ENCODE measurements around the gene RELT.

The RELT gene

DNA sequence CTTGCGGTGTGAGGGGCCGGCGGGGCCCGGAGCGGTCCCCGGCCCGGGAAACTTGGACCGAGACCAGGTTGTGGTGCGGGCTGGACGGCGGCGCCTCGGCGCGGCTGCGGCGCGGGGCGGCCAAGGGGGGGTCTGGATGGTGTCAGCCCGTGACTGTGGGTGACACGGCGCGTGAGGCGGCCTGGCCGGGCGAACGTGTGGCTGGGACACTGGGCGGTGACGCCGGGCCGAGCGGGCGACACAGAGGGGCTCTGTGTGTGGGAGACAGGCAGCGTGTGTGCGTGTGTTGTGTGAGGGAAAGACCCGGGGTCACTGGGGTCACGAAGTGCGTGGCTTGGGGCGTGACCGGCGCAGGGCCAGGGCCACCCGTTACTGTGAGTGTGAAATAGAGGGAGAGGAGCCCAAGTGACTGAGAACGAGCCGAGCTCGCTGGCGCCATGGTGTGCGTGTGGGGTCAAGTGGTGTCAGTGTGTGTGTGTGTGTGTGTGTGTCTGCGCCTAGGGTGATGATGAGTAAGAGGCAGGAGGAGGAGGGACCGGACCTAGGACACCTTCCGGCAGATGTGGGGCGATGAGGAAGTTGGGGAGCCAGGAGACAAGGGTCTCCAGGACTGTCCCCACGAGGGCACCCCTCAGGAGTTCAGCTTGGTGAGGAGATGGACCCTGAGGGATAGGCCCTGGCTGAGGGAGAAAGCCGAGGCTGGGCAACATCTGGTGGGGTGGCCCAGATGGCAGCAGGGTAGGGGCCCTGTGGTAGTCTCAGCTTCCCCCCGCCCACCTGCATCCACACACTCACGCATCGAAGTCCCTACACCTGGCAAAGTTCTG lies 817 bp downstream of the RELT start:
- DNase-seq = peak; percentile 34

DNA sequence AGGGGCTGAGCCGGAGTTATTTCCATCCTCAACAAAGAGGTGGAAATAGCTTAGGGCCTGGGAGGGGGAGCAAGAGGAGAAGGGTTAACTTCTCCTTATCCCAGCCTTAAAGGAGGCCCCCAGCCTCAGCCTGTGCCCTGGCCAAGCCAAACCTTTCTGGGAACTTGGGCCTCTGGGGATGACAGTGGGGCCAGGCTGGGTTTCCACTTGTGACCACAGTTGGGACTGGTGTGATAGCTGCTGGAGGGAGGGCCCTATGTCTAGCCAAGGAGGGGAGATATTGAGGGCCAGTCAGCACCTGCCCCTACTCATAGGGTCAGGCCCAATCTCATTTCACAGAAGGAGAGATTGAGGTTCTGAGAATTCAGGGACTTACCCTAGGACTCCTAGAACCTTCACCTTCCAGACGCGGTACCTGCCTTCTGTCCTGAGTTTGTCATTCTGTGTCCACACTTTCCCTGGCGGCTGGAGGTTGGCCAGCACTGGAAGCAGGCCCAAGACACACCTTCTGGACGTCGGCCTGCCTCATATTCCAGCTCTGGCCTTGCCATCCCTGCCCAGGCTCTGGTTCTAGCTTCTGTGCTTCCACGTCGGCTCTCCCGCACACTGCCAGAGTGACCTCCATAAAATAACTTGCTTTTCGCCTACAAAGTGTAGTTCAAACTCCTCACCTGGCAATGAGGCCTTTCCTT lies 3.1 kb downstream of the RELT start:
- no peak for DNase-seq

DNA sequence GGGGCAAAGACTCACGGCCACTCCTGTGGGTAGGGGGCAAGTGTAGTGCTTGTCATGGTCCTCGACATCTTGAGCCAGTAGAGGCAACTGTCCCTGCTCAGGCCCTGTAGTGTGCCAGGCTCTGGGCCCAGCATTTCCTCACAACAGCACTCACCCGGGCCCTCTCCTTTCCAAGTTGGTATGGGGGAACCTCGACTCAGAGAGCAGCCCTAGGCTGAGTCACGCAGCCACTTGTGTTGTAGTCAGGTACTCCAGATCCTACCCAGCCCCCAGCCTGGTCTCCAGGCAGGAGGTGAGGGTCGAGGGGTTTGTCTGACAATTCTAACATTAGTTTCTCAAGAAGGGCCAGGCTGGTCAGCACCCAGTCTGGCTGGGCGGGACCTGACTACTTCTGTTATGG lies 4.1 kb downstream of the RELT start:
- DNase-seq = no peak

- DNase-seq = no peak
These were observed 4.8 kb downstream of the RELT start for GRCh38 chr11:73380897-73381410.

DNA sequence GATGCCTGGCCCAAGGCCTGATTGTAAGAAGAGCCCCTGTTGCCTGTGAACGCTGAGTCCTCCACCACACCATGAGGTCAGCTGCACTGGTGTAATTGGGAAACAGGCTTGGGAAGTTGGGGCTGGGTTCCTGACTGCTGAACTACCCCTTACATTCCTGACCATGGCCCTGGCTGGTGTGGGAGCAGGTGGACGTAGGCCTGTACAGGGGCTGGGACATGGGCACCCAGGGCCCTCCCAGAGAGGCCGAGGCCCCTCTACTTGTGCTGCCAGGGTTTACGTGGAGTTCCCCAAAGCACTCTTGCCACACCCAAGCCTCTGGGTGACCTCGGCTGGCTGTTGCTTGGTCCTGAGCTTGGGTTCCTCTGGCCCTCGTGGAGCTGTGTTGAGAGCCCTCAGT lies 5.4 kb downstream of the RELT start:
- no peak for DNase-seq

- DNase-seq = no peak
These were observed 6.0 kb downstream of the RELT start for GRCh38 chr11:73382183-73382582.

DNA sequence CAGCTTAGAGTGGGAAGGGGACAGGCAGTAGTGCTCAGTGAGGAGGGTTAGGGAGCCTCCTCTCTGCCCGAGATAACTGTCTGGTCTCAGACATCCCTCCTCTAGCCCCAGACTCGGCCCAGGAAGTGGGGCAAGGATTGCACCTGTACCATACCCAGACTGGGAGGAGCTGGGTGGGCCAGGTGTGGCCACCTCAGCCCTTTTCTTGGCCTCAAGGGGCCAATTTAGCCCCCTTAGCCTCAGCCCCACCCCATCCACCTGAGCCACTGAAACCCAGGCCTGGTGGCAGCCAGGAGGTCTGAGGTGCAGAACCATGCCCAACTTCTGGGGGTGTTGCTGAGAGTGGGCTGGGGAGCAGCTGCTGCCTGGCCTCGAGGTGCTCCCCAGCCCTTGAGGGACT lies 6.5 kb downstream of the RELT start:
- DNase-seq = no peak

DNA sequence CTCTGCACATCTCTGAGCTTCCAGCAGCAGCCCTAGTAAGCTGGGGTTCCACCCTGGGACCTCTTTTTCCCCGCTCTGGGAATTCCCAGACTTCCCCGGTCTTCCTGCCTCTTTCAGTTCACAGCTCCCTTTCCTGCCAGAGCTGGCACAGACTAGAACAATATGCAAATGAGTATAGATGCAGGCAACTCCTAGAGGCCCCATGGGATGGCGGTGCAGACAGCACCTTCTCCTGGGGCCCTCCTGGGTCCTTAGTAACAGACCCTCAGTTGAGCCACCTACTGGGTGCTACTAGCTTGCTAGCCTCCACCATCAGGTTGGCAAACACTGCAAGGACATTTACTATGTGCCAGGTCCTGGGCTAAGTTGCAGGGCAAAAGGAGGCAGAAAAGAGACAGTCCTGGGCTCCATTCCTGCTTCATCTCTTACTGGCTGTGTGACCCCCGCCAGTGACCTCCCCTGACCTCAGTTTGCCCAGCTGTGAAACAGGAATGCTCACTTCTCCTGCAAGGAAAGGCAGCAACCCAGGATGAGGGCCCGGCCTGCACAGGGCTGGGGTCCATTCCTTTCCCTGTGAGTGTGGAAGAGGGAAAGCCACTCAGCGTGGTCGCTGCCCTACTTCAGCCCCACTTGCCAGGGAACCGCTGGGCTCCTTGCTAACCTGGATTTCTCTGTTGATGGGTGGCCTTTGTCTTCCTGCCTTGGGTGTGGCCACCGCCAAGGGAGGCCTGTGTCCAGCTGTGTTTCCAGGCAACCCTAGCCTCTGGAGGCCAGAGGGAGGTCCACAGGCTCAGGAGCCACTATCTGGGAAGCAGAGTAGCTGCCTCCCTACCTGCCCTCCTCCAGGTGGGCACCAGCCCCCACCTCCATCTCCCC lies 7.3 kb downstream of the RELT start:
- no peak for DNase-seq

GRCh38 chr11:73384125-73384441 lies 7.9 kb downstream of the RELT start:
- no peak for DNase-seq

DNA sequence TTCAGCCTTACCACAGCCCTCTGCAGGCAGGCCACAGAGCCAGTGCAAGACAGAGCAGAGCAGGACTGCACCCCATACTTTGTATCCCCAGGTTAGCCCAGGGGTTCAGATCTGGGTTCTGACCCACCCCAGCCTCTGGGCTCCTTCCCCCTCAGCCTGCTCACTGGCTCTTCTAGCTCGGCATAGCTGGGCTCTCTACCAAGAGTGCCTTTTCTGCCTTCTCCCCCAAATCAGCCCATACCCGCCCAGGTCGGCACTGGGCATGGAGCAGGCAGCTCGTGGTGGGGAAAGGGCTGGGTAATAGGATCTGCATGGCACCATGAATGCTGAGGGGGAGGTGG lies 8.3 kb downstream of the RELT start:
- DNase-seq = no peak

GRCh38 chr11:73384872-73385689 lies 8.9 kb downstream of the RELT start:
- DNase-seq = no peak

DNA sequence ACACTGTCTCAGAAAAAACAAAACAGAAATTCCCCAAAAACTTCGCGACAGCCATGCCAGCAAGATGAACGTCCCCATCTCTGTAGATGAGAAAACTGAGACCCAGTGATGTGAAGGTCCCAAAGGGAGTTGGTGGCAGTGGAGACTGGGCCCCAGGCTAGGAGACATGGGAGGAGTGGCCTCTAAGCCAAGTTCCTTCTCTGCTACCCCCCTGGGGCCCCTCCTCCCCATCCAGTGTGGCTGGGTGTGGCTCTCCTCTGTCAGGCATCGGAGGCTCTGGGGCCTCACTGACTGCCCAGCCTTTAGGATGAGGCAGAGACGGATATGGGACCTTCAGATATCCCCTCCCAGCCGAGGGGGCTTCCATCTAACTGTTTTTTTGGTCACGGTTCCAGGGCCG lies 9.8 kb downstream of the RELT start:
- DNase-seq = no peak

- DNase-seq = no peak
These were observed 10.3 kb downstream of the RELT start for GRCh38 chr11:73386546-73386945.

GRCh38 chr11:73387594-73388264 lies 11.5 kb downstream of the RELT start:
- DNase-seq = no peak

DNA sequence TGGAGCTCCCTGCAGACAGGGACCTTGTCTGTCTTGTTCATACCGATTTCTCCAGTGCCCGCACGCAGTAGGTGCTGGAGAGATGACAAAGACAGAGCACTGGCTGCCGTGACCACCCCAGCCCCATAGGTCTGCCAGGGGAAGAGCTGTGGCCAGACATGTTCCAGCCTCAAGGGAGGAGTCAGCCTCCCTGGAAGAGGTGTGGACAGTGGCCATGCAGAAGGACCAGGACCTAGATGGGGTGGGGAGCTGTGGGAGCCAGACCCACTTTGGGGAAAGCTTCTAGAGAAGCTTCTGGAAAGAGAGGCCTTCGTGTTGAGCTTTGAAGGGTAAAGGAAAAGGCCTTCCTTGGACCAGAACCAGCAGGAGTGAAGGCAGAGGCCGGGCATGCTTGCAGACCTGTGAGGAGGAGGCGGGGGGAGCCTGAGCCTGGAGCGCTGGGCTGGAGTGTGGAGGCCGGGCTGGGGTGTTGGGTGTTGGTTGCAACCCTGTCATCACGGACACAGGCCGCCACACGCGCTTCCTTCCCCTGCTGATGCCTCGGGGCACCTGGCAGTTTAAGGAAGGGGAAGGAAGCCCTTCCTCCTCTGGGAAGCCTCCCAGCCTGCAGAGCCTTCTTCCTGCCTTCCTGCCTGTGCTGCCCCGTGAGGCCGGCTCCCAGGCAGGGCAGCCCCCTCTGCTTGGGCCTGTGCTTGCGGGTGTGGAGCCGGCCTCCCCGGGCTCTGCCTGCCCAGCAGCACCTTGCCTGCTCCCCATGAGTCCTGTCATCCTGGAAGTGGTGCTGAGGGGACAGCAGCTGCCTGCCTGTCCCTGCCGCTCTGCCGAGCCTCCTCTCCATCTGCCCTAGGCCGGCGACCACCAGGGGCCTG lies 12.3 kb downstream of the RELT start:
- no peak for DNase-seq

DNA sequence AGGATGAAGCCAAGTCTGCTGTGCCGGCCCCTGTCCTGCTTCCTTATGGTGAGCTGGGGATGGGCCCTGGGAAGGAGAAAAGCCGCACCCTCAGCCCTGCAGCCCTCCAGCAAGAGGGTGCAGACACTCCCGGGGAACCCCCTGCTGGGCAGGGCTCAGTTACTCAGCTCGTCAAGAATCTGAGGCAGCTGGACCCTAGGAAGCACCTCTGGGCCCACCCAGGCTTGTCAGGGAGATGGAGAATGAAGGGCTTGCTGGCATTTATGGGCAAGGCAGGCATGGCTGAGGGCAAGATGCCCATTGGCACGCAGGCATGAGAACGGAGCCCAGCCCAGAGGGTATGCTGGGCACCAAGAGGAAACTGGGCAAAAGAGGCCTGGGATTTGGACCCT lies 12.9 kb downstream of the RELT start:
- DNase-seq = no peak

DNA sequence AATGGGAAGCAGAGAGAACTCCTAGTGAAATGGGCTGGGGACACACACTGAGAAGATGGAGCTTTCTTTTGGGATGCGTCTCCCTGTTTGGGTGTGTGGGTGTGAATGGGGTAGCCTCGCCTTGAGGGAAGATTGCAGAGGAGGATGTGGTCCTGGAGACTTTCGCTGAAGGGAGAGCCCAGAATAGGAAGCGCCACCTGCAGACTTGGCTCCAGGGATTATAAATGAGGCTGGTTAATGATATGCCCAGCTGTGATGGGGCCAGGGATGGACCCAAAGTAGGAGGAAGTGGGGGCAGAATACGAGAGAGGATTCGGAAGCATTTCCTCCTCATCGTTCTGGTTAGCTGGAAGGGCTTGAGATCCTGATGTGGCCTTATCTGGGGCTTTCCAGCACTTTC lies 13.7 kb downstream of the RELT start:
- DNase-seq = no peak

DNA sequence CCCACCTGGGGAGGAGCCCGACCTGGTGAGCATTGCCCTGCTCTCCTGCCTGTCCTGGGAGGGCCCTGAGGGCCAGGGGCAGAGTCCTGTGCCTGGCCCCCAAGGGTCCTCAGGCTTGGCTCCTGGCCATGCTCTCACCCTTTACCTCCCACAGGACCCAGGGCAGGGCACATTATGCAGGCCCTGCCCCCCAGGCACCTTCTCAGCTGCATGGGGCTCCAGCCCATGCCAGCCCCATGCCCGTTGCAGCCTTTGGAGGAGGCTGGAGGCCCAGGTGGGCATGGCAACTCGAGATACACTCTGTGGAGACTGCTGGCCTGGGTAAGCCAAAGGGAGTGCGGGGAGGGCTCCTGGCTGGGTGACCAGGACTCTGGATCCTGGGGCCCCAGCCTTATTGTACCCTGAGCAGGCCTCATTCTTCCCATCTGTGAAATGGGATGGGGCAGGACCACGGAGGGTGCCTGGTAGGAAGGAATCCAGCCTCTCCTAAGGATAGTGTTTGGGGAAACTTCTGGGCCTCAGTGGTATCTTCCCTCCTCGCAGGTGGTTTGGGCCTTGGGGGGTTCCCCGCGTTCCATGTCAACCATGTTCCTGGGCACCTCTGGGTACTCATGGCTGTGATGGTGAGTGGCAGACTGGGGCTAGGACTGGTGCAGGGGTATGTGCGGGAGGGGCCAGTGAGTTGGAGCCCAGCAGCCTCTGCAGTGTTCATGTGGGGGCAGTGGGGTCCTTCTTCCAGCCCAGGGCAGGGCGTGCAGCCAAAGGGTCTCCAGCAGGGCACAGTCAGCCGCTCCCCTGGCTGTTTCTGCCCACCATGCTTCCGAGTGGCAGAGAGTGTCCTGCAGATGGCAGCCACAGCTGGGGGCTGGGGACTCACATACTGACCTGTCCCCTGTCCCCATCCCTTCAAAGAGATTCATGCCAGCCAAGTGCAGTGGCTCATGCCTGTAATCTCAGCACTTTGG lies 14.7 kb downstream of the RELT start:
- no peak for DNase-seq

GRCh38 chr11:73391665-73392064 lies 15.5 kb downstream of the RELT start:
- no peak for DNase-seq
